Measurements from ENCODE around the gene ERCC6.

ERCC6 gene

DNA sequence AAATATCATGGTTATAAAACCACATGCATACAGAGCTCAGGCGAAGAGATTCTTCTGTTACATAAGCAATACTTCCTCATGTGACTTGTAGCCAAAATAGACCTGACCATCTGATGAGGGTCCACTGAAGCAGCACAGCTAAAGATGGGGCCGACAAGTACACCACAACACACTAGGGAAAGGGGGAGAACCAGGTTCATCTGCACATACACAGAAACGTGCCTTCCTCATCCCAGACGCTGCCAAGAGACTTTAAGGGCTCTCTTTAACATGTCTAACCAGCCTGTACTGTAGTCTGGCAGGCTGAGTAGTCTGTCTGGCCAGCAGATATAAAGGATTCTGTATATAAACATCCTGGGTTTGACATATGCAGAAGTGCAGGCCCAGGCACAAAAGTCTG, 30.3 kb downstream of the ERCC6 start:
- no peak for DNase-seq

DNA sequence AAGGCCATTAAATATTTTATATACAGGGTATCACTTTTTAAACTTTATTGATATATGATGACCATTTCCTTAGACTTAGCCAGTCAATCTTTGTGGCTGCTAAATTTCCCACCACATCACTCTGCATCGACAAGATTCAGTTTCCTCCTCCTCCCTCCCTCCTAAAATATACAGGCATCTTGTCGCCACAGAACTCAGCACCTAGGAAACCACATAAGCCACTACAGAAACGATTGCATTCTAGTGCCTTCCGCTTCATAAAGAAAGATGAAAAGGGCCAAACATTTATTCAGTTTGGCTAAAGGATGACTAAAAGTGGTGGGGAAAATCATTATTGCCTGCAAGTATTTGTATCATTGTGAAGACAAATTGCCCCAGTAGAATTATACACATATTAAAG, 30.7 kb downstream of the ERCC6 start:
- no peak for DNase-seq

DNA sequence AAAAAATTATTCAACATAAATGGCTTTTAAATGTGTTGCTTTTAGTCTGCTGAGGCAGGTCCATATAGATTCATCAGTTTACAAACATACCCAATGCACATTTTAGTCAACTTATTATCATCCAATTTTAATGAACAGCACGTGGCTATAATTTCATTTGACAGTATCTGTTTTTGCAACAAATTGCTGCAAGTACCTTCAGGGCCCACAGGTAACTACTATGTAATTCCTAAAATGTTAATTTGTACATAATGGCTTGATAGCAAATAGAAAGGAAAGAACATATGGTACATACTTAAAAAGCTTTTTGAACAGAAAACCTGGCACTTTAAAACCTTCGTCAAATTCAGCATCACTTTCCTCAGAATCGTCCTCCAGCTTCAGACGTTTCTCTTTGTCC, 33.3 kb downstream of the ERCC6 start:
- DNase-seq, result no peak

DNA sequence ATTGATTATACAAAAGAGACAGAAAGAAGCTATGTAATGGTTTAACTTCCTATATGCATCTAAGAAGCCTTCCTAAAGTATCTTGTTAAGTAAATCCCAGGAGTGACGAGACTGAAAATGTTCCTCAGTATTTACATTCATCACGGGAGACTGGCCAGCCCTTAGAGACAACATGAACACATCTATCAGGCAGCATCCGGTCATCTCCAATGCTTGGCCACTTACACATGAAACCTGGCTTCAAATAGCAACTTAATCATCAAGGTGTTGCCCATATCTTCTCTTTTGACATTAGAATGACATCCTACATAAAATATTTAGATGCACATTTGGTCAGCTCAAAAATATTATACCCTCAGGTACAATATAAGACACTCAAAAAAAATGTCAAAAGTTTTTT, 33.8 kb downstream of the ERCC6 start:
- DNase-seq, result no peak

DNA sequence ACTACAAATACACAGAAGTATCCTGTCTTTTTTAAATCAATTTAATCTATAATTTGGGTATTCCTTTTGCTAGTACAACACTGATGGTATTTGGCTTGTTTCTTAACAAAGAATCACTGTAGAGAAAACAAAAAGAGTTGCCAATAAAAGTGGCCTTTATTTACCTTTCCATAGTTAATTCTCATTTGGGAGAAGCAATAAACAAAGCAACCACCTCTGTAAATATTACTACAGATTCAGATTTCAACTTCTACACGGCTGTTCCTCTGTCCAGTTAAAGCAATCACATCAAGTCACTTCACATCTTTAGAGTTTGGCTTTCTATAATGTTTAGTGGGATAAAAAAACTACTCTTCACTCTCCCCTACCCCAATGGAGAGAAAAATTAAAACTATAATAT, 34.4 kb downstream of the ERCC6 start:
- DNase-seq, result no peak

DNA sequence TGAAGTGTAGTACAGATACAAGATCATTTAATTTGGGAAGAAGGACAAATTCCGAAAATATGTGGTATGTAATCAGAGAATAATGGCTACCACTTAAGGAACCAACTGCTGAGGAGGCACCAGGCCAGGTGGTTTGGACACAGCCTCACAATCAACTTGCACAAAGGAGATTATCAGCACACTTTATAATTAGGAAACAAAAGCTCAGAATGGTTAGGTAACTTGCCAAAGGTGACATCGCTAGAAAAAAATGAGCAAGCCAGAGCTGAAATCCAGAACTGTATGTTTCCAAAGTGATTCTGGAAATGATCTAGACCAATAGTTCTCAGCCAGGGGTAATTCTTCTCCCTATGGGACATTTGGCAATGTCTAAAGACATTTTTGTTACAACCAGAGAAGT, 36.6 kb downstream of the ERCC6 start:
- DNase-seq, result peak in 1 of 2 experiments; percentile 6

DNA sequence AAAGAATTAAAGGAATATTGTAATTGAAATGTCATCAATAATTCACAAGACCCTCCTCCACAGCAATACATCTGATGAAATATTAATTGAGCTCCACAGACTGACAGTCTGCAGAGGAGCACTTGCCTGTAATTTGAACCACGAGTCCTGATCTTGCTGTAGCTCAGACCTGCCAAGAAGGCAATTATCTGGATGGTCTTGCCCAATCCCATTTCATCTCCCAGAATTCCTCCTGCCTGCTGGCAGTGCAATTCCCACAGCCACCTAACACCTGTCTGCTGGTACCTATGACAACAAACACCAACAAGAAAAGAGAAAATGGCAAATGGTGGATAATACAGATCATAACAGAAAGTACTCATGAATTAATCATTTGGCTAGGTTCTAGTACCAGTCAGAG, 38.5 kb downstream of the ERCC6 start:
- DNase-seq, result peak in 1 of 2 experiments; percentile 52

DNA sequence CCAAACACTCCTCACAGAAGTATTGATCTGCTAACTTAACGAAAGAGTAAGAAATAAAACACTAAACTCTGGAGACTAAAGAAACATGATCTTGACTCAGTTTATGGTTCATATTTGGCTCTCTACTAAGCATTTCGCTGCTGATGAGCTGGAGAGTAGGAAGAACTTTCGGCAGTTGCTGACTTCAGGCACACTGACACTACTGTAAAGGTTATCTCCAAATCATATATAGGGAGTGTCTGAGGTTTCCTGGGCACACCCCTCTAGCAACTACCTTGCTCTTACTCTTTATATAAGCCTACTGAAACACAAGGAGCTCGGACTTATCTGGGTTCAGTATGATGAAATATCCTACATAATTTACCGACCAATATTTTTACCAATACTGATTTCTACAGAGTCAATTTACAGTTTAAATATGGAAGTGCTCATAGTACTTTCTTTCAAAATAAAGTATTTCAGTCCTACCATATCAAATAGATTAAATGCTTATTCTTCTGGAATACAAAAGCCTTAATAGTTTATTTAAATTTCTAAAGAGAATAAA, 39.5 kb downstream of the ERCC6 start:
- DNase-seq, result no peak

DNA sequence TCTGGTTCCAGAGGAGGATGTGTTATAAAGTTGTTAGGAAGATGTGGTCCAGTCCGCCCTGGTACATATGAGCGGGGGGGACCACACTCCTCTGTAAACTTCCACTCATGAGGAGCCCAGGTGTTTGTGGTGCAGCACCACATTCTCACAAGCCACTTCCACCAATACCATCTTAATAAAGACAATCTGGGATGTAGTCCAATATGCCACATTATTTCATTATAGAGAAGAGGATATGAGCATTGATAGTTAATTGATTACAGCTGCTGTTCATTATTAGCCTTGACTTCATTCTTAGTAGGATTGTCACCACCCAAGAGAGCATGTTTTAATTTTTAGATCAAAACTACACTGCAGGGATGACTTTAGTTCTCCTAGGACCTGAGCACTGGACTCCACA, 40.5 kb downstream of the ERCC6 start:
- DNase-seq, result no peak

DNA sequence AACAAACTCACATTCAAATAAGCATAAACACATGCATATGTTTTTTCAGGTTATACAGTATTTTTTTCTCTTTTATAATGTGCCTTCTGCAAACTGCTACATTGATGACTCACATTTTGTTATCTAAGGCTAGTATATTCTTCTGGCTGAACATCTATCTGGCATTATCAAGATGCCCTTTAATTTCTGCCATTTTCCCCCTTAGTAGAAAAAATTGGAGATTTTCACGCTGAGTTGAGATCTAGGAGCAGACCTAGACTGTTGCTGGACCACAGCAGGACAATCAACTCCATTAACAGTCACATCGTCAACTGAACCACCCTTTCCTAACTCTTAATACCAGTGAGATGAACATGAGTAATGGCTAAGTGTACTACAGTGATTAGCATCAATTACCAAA, 41.6 kb downstream of the ERCC6 start:
- no peak for DNase-seq

DNA sequence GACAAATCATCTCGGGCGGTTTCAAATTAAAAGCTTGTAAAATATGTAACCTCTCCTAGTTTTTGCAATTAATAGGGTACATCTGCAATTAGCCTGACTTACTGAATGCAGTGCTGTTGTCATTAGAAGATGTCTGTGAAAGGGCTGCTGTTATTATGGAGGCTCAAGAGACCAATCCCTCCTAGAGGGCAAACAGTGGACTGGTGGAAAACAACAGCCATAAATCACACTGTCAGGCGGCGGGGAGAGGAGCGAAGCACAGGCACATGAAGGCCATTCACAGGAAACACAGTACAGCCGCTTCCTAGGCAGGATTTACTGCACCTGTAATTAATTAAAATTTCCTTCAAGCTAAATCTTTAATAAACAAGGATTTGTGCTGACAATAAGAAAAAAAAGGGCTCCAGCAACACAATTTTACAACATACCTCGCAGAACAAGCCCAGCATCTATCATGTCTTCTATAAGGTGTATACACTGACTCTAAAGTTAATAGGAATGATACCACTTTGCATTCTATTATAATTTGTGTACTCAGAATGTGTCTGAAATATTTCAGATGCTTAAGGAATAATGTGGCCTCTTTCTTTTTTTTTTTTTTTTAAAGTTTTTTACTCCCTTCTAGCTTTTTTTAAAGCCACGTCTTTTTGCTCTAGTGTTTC, 50.7 kb downstream of the ERCC6 start:
- no peak for DNase-seq

DNA sequence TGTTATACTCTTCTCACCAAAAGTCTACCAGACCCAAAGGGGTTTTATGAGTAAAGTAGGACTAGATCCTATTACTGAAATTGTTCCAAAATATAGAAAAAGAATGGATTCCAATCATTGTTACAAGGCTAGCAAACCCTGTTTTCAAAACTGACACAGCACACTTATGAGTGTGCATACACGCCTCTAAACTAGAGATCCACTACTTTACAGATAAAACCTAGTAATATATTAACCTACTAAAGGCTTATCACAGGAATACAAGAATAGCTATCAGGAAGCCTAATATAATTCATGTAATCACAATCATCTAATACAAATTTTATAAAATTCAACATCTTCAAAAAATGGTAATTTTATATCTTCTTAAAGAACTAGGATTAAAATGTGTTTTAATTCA, 52.2 kb downstream of the ERCC6 start:
- no peak for DNase-seq

DNA sequence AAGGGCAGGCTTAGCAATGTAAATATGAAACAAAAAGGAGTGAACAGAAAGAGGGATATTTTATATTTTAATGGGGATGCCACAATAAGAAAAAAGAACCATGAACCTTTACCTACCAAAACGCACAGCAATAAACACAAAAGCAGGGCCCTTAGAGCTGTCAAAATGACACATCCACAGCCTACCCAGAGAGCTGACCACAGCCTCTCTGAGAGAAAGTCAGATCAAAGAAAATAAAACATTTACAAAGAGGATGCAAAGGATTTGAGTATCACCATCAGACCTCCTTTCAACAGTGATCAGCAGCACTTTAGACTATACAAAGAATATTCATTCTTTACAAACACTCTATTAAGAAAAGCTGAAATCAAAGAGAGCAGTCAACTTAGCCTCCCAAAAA, 52.9 kb downstream of the ERCC6 start:
- DNase-seq, result no peak

DNA sequence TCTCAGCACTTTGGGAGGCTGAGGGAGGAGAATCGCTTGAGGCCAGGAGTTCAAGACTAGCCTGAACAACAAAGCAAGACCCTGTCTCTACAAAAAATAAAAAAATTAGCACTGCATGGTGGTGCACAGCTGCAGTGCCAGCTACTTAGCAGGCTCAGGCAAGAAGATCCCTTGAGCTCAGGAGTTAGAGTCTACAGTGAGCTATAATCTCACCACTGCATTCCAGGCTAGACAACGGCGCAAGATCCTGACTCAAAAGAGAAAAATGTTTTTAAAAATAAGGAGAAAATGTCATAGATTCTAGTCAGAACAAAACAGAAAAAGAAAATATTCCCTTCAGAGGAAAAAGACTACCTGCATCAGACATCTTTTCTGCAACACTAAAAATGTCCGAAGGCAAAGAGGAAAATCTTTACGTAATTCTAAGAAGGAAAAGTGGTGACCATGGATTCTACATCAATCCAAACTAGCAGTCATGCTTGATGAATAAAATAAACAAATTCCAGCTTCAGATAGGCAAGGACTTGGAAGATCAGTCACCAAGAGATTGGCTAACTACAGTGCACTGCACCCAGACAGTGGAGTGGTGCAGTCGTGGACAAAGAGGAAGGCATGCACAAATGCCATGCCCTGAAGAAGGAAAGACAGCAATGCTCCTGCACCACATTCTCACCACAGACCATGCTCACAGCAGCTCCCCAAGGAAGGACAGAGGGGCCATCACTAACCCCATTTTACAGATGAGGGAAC, 54.3 kb downstream of the ERCC6 start:
- DNase-seq, result no peak

DNA sequence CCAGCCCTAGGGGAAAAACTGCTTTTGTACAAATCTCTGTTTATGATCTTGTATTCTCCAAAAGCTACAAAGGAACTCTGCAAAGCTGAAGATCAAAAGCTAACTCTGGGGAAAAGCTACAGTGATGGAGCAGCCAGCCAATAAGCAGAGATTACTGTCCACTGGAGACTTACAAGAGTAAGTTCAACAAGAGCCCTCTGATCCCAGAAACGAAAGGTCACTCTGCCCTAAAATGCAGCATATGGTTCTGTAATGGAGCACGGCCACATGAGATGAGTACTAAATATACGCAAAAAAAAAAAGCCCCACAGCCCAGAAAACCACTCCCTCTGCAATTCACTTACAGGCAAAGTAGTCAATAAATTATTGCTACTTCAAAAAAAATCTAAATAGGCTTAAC, 60.1 kb downstream of the ERCC6 start:
- DNase-seq, result no peak

DNA sequence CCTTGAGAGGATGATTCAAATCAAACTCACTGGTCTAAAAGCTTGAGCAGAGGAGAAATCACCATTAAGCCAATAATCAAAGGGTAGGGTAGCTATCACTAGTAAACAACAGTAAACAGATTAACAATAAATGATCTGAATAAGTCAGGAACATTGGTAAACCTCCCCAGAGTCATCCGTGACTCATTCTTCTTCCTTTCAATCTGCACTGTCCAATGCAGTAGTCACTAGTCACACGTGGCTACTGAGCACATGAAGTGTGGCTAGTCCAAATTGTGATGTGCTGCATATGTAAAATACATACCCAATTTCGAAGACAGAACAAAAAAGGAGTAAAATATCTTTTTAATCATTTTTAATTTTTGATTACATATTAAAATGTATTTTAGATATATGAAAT, 64.0 kb downstream of the ERCC6 start:
- DNase-seq, result no peak

DNA sequence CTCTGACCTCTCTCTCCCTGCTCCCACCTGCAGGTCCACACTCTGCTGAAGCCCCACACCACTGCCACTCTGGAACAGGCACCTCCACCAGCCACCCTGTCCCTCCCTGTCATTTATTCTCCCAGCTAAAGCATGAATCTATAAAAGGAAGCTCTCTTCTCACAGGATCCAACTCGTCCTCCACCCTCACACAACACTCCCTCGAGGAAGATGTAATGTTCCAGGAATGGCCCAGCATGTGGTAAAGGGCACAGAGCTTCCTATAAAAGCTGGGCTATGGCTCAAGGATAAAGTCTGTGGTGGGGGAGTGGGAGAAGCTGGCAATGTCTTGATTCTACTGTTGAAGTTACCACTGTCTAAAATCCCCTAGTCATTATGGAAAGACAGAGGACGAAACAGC, 67.4 kb downstream of the ERCC6 start:
- no peak for DNase-seq

DNA sequence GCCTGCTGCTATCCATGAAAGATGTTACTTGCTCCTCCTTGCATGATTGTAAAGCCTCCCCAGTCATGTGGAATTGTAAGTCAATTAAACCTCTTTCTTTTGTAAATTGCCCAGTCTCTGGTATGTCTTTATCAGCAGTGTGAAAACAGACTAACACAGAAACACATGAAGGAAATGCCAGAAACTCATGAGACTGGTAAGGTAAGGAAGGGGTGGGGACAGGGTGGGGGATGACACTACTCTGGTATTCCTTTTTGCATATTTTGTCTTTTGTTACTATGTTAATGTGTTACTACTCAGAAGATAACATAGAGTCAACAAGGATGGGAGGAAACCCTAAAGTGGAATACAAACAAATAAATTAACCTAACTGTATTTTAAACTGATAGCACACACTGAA, 73.2 kb downstream of the ERCC6 start:
- DNase-seq, result no peak

All from NCI-H446 (cell line).